ENCODE results near the gene DIAPH2.

GRCh38 chrX:97310373-97310772 lies 625.7 kb downstream of the DIAPH2 start:
- TF ChIP-seq TSHZ1 (tag by site-specific recombination; IDR thresholded peaks at IDR 0.05; ENCODE audit: borderline replicate concordance) (no peak), ZNF621 (tag by site-specific recombination; IDR thresholded peaks at IDR 0.05) (no peak), ZNF341 (tag by site-specific recombination; IDR thresholded peaks at IDR 0.05; ENCODE audit: low read depth) (no peak), HOXC10 (CRISPR knock-in tag; IDR thresholded peaks at IDR 0.05) (no peak), CTCF (tag by site-specific recombination; IDR thresholded peaks at IDR 0.05) (no peak), SCRT1 (tag by site-specific recombination; IDR thresholded peaks at IDR 0.05; ENCODE audit: borderline replicate concordance) (no peak)

Measured in HEK293 (cell line).